ENCODE data around the gene HOTAIR.
A peak's percentile ranks its signal among the peaks of the same experiment; 100 is the strongest.

HOTAIR gene

DNA sequence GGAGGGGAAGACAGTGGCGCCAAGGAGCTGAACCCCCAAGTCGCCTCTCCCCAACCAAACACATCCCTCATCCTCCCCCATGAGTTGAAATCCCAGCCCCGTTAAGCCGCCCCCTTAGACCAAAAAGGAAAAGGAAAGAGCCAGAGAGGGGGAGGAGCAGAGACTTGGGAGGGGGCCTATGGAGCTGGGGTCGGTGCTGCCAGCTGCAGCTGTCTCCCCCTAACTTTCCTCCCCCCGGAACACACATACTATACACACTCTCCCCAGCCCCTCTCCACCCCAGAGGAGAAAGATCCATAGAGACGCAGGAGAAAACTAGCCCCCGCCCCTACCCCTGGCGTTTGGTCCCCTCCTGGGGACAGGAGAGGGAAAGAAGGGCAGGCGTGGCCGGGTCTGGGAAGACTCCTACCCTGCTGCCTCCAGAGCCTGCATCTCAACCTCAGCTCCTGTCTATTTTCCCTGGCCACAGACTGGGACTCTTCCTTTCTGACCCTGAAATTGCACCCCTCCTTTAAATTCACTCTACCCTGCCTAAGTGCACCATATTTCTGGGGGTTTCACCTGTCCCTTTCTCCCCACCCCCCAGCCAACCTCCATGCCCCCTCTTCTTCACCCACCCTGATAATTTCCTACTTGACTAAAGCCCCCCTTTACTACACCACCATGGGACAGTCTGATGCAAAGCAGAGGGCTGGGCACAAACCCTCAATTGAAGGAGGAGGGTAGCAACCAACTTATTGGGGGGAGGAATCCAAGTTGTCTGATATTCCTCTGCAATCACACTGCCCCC, 23.6 kb upstream of the HOTAIR start:
- no peak for DNase-seq

- DNase-seq: no peak
Measured at GRCh38 chr12:53997204-53998109, 22.7 kb upstream of the HOTAIR start.

- no peak for DNase-seq
Measured at GRCh38 chr12:53996240-53997203, 21.8 kb upstream of the HOTAIR start.

GRCh38 chr12:53995378-53996239, 20.9 kb upstream of the HOTAIR start:
- DNase-seq: no peak

DNA sequence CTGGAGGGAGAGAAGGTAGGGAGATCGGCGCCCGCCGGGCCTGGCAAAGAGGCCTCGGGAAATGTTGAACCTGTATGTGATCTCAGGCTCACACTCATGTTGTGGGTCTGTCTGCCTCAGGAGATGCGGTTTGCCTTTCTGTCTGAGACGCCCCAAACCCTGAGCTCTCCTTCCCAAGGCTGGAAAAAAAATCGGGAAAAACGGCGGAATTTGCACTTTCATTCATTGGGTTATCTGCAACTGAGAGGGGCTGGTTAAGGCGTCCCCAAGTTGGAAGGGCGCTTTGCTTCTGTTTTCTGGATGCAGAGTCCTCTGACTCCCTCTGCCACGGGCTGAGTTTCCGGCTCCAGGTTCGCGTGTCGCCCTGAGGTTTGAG, 20.2 kb upstream of the HOTAIR start:
- peak; percentile 45 for DNase-seq

DNA sequence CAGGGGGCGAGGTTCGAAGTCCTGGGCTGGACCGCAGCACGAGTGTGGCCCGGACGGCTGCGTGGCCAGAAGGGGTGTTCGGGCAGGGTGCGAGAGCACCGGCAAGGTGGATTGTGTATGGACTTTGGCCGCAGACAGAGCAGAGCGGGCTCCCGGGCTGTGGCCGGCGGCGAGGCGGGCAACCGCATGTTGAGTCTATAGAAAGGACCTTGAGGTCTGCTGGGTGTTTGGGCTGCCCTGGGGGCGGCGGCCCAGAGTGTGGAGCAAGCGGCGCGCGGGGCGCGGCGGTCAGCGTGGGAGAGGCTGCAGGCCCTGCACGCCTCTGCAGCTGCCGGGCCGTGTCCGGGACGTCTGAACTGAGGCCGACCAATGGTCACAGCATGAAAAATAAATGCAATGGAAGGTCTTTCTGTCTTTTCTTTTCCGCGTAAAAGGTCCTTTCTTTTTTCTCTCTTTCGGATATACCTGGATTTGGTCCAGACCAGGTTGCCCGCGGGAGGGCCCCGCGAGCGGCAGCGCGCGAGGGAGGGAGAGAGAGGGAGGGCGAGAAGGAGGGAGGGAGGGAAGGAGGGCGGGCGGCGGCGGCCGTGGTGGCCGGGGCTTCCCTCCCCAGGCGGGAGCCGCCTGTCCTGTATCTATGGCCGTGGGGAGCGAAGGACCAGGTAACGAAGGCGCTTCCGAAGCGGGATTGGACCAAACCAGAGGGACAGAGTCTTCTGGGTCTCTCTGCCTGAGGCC, 19.7 kb upstream of the HOTAIR start:
- DNase-seq: no peak

DNA sequence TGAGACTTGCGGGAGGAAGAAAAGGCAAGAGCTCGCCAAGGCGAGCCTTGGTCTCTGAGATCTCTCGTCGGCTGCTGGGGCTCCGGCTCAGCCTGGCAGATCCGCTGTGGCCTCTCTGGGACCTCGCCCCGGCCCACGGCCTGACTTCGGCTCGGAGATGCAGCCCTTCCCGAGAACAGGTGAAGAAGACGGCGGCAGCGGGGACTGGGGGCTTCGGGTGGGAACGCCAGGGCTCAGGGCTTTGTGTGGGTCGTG, 19.2 kb upstream of the HOTAIR start:
- DNase-seq: no peak

DNA sequence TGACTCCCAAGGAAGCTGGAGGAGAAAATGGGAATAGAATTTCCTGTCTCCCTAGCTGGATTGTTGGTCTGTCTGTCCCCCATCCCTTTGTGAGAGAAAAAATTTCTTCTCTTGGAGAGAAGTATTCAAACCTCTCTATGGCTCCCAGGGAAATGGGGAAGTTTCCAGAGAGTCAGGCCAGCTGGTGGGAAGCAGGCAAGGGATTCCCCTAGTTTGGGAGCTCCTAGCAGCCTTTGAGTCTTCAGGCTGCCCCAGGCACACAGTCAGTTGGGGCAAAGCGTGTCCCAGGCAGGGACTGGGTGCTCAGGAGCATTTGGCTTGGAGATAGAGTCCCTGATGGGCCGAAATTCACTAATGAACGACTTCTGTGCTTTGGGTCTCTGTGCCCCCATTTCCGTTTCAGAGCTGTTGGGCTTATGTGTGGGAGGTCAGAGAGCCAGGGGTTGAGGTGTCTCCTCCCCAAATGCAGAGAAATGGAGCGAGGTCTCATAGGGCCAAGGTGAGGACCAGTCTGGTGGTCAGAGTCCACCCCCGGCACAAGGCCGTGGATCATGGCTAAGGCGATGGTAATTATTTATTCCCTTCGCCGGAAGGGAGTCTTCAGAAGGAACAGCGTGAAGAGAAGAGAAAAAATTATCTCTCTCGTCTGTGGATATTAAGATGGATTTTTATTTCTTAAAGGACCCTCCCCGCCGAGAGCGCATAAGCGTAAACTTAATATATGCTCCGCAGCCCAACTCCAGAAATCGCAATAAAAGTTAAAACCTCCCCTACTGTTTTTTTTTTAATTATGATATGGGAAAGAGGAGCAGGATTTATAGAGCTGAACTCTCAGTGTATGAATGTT, 18.6 kb upstream of the HOTAIR start:
- DNase-seq: no peak

DNA sequence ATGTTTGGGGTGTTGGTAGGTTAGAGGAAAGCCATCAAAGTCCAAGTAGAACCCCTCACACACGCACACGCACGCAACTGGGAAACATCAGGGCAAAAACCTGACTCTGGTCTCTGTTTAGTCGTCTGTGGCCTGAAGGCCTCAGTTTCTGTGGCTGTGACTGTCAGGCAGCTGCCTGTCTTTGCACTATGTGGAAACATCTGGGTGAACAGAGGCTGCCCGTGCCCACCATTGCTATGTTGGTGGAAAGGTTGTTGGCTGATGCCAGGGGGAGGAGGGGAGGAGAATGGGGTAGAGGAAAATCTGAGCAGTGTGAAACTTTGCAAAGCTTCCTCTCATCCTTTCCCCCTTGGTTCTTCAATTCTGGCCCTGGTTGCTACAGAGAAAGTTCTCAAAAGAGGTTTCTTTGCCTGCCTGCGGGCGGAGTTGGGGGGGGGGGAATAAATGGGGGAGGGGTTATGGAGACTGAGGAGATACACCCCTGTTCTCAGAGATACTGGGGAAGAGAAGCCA, 17.7 kb upstream of the HOTAIR start:
- DNase-seq: no peak

DNA sequence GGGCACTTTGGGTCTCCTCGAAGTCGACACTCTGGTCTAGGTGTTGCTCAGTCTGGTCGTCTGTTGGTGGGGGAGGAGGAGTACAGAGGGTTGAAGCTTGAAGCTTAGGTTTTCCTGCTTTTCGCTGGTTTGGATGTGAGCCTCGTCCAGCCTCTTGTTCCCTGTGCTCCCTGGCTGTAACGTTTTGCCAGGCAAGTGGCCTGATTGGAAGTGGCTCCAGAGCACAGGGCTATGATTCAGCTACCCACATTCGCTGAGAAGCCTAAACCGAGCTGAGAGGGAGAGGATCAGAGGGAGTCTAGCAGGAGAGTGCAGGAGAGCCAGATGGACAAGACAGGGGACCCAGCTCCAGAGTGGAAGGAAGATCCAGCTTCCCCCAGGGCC, 16.3 kb upstream of the HOTAIR start:
- DNase-seq: no peak

DNA sequence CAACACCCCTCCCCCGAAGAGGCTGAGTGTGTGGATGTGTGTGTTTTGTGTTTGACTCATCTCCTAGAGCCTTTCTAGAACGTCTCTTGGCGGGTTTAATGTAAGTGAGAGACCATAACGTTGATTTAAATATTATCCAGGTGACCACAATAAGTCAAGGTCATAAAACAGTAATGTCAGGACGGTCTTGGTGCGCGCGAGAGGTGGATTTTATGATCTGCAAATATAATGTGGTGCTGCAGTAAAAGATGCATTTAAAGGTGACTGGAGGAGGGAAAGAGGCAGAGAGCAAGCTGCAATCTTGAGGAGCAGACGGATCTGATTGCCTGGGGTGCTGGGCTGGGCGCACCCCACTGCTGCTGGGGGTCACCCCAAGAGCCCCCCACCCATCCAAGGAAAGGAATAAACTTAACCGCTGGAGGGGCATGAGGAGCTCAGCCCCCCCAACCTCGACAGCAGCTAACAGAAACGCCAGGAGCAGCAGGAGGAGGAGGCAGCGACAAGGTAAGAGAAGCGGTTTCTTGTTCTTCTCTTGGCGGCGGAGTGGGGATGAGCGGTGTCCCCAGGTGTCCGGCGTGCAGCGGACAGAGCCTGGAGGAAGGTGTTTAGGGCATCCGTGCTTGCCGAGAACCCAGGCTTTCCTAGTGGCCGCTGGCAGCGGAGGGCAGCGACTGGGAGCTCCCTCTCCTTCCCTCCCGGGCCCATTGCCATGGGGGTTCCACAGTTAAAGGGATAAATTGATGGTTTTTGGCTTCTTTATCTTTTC, 15.7 kb upstream of the HOTAIR start:
- no peak for DNase-seq

GRCh38 chr12:53989227-53990113, 14.7 kb upstream of the HOTAIR start:
- DNase-seq: peak; percentile 53

- no peak for DNase-seq
Measured at GRCh38 chr12:53988541-53989226, 13.9 kb upstream of the HOTAIR start.

- no peak for DNase-seq
Measured at GRCh38 chr12:53987787-53988230, 13.1 kb upstream of the HOTAIR start.

DNA sequence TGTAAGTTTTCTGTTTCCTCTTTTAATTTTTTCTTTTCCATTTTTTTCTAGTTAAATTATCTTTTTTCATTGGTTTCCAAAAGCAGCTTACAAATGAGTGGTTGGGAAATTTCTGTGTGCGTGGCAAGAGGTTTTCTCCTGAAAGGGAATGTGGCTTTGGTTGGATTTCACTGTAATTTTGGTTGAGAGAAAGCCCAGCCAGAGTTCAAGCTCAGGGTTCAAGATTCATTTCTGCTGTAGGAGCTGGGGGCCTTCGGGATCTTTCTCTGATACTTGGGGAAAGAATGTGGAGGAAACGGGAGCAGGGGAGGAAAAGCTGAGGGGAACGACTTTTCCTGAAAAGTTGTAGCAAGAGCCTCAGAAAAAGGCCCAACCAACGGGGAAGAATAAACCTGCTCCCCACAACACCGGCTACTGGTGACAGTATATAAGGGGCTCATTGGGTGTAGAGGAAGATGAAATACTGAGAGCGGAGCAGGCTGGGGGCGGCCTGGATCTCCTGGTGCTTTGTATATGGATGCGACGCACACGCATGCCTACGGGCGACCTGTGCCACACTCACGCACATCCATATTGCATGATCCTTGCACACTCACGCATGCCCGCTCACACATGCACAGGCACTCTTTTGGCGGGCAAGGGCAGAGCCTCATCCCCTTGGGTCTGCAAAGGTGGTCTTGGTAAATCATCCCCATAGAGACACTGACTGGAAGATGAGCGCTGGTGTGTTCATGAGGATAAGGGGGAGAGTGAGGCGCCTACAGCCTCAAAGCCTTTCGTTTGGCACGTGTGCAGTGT, 12.1 kb upstream of the HOTAIR start:
- no peak for DNase-seq

- DNase-seq: peak; percentile 43
Measured at GRCh38 chr12:53985994-53986685, 11.4 kb upstream of the HOTAIR start.
